ENCODE results near the gene VPS16. TPM values are rescaled to one million over a fixed set of nuclear protein-coding genes. Genes with fewer than 3 reads are reported as not detected.

Gene VPS16
- total and polyA plus RNA-seq, 2 donors (not counting 1 experiment from before 2014, with no cell fraction given), result 32.9 to 46.1 TPM

DNA sequence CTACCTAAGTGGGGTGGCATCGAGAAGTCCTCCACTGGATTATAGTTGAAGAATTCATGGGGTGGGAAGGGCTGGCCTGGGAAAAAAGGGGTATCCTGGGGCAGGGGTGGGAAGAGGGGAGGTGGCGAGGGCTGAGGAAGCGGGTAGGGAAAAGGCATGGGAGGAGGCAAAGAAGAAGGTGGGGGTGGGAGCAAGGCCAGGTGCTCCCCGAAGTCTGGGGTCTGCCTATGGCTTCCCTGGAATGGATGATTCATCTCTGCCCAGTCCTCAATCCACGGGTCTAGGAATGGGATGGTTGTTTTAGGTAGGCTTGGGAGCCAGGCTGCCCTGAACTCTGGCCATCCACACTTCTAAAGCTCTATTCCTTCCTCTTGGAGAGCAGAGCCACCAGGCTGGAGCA, 4.5 kb upstream of the VPS16 start:
- H3K79me2 ChIP-seq (ENCODE audit: control insufficient read depth, insufficient read depth, low read length), result no peaks in the 10 kb centered on the region
- no peak overlapping the region for H3K27ac ChIP-seq (ENCODE audit: insufficient read depth, low read length)
- H3K27me3 ChIP-seq (ENCODE audit: control insufficient read depth, insufficient read depth, low read length), result no peaks in the 10 kb centered on the region
- no peaks in the 10 kb centered on the region for H3K4me1 ChIP-seq (ENCODE audit: control insufficient read depth, extremely low read depth, insufficient read depth, low read length)
- H3K9ac ChIP-seq (ENCODE audit: insufficient read depth, low read length), result no peak overlapping the region
- no peak overlapping the region for H2AFZ ChIP-seq (ENCODE audit: low read length)
- no peaks in the 10 kb centered on the region for H3K9me3 ChIP-seq (ENCODE audit: control insufficient read depth, insufficient read depth, low read depth, low read length)
- peaks cover 10% of the 10 kb centered on the region for H3K36me3 ChIP-seq (ENCODE audit: control insufficient read depth, insufficient read depth, low read length)
- no peaks in the 10 kb centered on the region for H4K20me1 ChIP-seq (ENCODE audit: control insufficient read depth, extremely low read depth, insufficient read depth, low read length)
- TF ChIP-seq, protein P1, sequence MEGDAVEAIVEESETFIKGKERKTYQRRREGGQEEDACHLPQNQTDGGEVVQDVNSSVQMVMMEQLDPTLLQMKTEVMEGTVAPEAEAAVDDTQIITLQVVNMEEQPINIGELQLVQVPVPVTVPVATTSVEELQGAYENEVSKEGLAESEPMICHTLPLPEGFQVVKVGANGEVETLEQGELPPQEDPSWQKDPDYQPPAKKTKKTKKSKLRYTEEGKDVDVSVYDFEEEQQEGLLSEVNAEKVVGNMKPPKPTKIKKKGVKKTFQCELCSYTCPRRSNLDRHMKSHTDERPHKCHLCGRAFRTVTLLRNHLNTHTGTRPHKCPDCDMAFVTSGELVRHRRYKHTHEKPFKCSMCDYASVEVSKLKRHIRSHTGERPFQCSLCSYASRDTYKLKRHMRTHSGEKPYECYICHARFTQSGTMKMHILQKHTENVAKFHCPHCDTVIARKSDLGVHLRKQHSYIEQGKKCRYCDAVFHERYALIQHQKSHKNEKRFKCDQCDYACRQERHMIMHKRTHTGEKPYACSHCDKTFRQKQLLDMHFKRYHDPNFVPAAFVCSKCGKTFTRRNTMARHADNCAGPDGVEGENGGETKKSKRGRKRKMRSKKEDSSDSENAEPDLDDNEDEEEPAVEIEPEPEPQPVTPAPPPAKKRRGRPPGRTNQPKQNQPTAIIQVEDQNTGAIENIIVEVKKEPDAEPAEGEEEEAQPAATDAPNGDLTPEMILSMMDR (conservative IDR thresholded peaks at IDR 0.05 in 1 of 2, IDR thresholded peaks at IDR 0.05 in 1 of 2; ENCODE audit: low read depth in 1 of 2, low read length in 2 of 2), result no peak
- no peak for TF ChIP-seq EZH2 (IDR thresholded peaks at IDR 0.05; ENCODE audit: low read length, missing control alignments)
- no peak overlapping the region for H3K4me2 ChIP-seq (ENCODE audit: extremely low read depth, insufficient read depth, low read length)
- H3K4me3 ChIP-seq (replicated peaks in 1 of 4; ENCODE audit: control extremely low read depth in 1 of 4, insufficient read depth in 1 of 4, low read depth in 3 of 4, low read length in 4 of 4), result no peak overlapping the region
- no peak for DNase-seq (ENCODE audit: low read depth in 2 of 2)

DNA sequence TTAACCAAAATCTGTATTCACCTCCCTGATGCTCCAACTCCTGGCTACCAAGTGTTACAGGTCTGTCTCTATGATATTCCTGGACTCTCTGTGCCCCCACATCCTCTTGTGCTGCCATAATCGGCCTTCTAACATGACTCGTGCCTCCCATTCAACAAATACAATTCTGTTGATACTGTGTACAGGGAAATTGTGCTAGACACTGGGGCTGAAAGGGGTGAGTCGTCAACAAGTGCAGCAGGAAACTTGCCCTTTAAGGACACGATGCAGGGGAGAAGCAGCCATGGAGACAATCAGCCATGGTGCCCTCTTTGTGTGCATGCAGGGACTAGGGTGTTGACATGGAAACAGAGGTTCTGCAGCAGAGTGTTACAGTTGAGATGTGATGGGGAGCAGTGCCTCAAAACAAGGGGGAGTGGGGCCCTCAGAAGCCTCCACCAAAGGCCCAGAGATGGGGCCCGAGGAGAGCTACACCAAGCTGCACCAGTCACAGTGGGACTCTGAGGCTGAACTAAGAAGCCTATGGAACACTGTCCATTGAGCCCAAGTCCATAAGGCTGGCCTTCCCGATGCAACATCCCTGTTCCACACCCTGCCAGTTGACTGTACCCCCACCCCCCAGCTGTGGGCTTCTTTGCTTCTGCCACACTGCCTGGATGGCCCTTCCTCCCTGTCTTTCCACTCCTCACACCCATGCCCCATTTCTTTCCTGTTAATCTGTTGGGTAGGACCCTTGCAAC, 3.2 kb upstream of the VPS16 start:
- no peaks in the 10 kb centered on the region for H3K4me1 ChIP-seq (ENCODE audit: control insufficient read depth, extremely low read depth, insufficient read depth, low read length)
- H3K27ac ChIP-seq (ENCODE audit: insufficient read depth, low read length), result no peak overlapping the region
- no peak overlapping the region for H3K4me2 ChIP-seq (ENCODE audit: extremely low read depth, insufficient read depth, low read length)
- DNase-seq (ENCODE audit: low read depth in 2 of 2), result no peak
- TF ChIP-seq, protein P1 (conservative IDR thresholded peaks at IDR 0.05 in 1 of 2, IDR thresholded peaks at IDR 0.05 in 1 of 2; ENCODE audit: low read depth in 1 of 2, low read length in 2 of 2), result no peak
- TF ChIP-seq EZH2 (IDR thresholded peaks at IDR 0.05; ENCODE audit: low read length, missing control alignments), result no peak
- no peaks in the 10 kb centered on the region for H4K20me1 ChIP-seq (ENCODE audit: control insufficient read depth, extremely low read depth, insufficient read depth, low read length)
- H3K4me3 ChIP-seq (replicated peaks in 1 of 4; ENCODE audit: control extremely low read depth in 1 of 4, insufficient read depth in 1 of 4, low read depth in 3 of 4, low read length in 4 of 4), result no peak overlapping the region
- no peak overlapping the region for H2AFZ ChIP-seq (ENCODE audit: low read length)
- H3K79me2 ChIP-seq (ENCODE audit: control insufficient read depth, insufficient read depth, low read length), result peaks cover 9% of the 10 kb centered on the region
- H3K36me3 ChIP-seq (ENCODE audit: control insufficient read depth, insufficient read depth, low read length), result peaks cover 10% of the 10 kb centered on the region
- H3K9me3 ChIP-seq (ENCODE audit: control insufficient read depth, insufficient read depth, low read depth, low read length), result no peaks in the 10 kb centered on the region
- H3K27me3 ChIP-seq (ENCODE audit: control insufficient read depth, insufficient read depth, low read length), result no peaks in the 10 kb centered on the region
- no peak overlapping the region for H3K9ac ChIP-seq (ENCODE audit: insufficient read depth, low read length)

DNA sequence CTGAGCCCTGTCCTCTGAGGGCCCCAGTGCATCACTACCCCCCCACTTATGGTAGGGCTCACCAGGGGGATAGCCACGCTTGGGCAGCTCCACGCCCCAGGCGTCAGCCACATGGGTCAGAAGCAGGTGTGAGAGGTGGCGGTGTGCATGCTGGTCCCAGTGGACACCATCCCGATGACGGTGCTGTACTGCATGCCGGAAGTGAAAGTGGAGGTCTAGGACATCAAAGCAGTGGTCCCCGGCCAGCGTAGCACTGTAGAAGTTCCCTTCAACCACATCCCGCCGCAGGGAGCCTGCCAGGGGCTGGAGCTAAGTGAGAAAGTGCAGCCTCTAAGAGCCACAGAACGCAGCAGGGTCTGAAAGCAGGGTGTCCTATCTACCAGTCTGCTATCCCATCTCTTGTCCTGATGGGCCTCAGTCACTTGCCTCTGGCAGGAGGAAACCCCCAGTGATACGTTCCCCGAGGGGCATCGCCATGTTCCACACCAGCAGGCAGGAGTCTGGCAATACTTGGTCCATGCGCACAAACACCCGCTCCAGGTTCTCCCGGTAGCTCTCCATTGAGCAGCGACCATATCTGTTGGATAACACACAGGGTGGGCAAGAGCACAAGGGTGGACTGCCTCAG, 2.3 kb upstream of the VPS16 start:
- H3K27ac ChIP-seq (ENCODE audit: insufficient read depth, low read length), result no peak overlapping the region
- no peaks in the 10 kb centered on the region for H4K20me1 ChIP-seq (ENCODE audit: control insufficient read depth, extremely low read depth, insufficient read depth, low read length)
- no peak overlapping the region for H3K9ac ChIP-seq (ENCODE audit: insufficient read depth, low read length)
- H3K4me2 ChIP-seq (ENCODE audit: extremely low read depth, insufficient read depth, low read length), result no peak overlapping the region
- no peaks in the 10 kb centered on the region for H3K4me1 ChIP-seq (ENCODE audit: control insufficient read depth, extremely low read depth, insufficient read depth, low read length)
- no peak overlapping the region for H2AFZ ChIP-seq (ENCODE audit: low read length)
- no peak for DNase-seq (ENCODE audit: low read depth in 2 of 2)
- H3K36me3 ChIP-seq (ENCODE audit: control insufficient read depth, insufficient read depth, low read length), result peaks cover 10% of the 10 kb centered on the region
- H3K4me3 ChIP-seq (replicated peaks in 1 of 4; ENCODE audit: control extremely low read depth in 1 of 4, insufficient read depth in 1 of 4, low read depth in 3 of 4, low read length in 4 of 4), result no peak overlapping the region
- H3K79me2 ChIP-seq (ENCODE audit: control insufficient read depth, insufficient read depth, low read length), result peaks cover 11% of the 10 kb centered on the region
- TF ChIP-seq EZH2 (IDR thresholded peaks at IDR 0.05; ENCODE audit: low read length, missing control alignments), result no peak
- TF ChIP-seq, protein P1 (conservative IDR thresholded peaks at IDR 0.05 in 1 of 2, IDR thresholded peaks at IDR 0.05 in 1 of 2; ENCODE audit: low read depth in 1 of 2, low read length in 2 of 2), result no peak
- H3K27me3 ChIP-seq (ENCODE audit: control insufficient read depth, insufficient read depth, low read length), result no peaks in the 10 kb centered on the region
- no peaks in the 10 kb centered on the region for H3K9me3 ChIP-seq (ENCODE audit: control insufficient read depth, insufficient read depth, low read depth, low read length)

Data from fibroblast of lung (primary cell).